Panc1 (cell line): ENCODE measurements around the gene GABRR2. TPM values are rescaled to one million over a fixed set of nuclear protein-coding genes. Genes with fewer than 3 reads are reported as not detected.

Experiments used
- ATAC-seq: fragments of 200-7000 bp; cut with Tn5 transposase; 2 replicates; pipeline ENCODE4 v1.9.1; 2020; ENCODE audit warnings: mild to moderate bottlenecking, moderate library complexity
- BruUV-seq: library from RNA; stranded (reverse); fragments of 400-500 nt; replicated peaks from 2 replicates; lab custom pipeline; 2021; lab: Mats Ljungman, UMichigan
- CTCF ChIA-PET: fragments of 300-600 bp; sonication (Branson Sonifier 250); formaldehyde crosslinking; loops from one replicate; lab custom pipeline; 2022; ENCODE audit warnings: antibody characterized with exemption; lab: Charles Lee
- POLR2A ChIA-PET: fragments of 300-600 bp; sonication (Branson Sonifier 250); formaldehyde crosslinking; loops from one replicate; lab custom pipeline; 2022; ENCODE audit warnings: antibody characterized with exemption; lab: Charles Lee
- DNase-seq: peaks from one replicate; pipeline ENCODE4 v3.0.0-alpha.2; 2010; ENCODE audit warnings: low read depth, low spot score
- H3K27ac ChIP-seq: 2 replicates; pipeline ENCODE4 v1.5.1; 2011; ENCODE audit warnings: mild to moderate bottlenecking, low read length, inconsistent platforms
- H3K27me3 ChIP-seq: fragments of 200-500 bp; sonication (Bioruptor generic); 2 replicates; pipeline ENCODE4 v1.6.0; 2014; ENCODE audit warnings: low read length, inconsistent platforms; ENCODE audit not compliant: control insufficient read depth, insufficient read depth
- H3K36me3 ChIP-seq: fragments of 200-500 bp; sonication (Bioruptor generic); 2 replicates; pipeline ENCODE4 v1.5.1; 2014; ENCODE audit warnings: inconsistent platforms, mild to moderate bottlenecking, low read length, moderate library complexity; ENCODE audit not compliant: control insufficient read depth, insufficient read depth
- H3K4me1 ChIP-seq: 2 replicates; pipeline ENCODE4 v1.5.1; 2011; ENCODE audit warnings: inconsistent platforms, mild to moderate bottlenecking, low read length, moderate library complexity; ENCODE audit not compliant: control insufficient read depth, insufficient read depth
- H3K4me3 ChIP-seq, 2 experiments: 2 replicates each; pipeline ENCODE4 v1.5.1; 2011 to 2012; ENCODE audit warnings: low read depth in 2 of 2, low read length in 2 of 2, mild to moderate bottlenecking in 2 of 2, inconsistent platforms in 1 of 2, moderate library complexity in 1 of 2
- H3K9me3 ChIP-seq: fragments of 200-500 bp; sonication (Bioruptor generic); 2 replicates; pipeline ENCODE4 v1.5.1; 2014; ENCODE audit warnings: low read depth, mild to moderate bottlenecking, inconsistent platforms, low read length, moderate library complexity; ENCODE audit not compliant: control insufficient read depth, insufficient read depth
- CTCF ChIP-seq: fragments of 450-650 bp; IDR thresholded peaks from 2 replicates; pipeline ENCODE4 v1.5.1; 2017; ENCODE audit warnings: mild to moderate bottlenecking
- POLR2AphosphoS5 ChIP-seq: IDR thresholded peaks from 2 replicates; pipeline ENCODE4 v1.6.1; 2012; ENCODE audit warnings: mild to moderate bottlenecking, low read depth, low read length, moderate library complexity
- REST ChIP-seq, 2 experiments: IDR thresholded peaks; 2 replicates each; pipeline ENCODE4 v1.6.1; 2011 to 2012; ENCODE audit warnings: low read depth in 2 of 2, control low read depth in 1 of 2, low read length in 1 of 2, mild to moderate bottlenecking in 1 of 2, moderate library complexity in 1 of 2; ENCODE audit not compliant: insufficient read depth in 1 of 2
- SIN3A ChIP-seq: IDR thresholded peaks from 2 replicates; pipeline ENCODE4 v1.6.1; 2012; ENCODE audit warnings: low read depth, mild to moderate bottlenecking, low read length, moderate library complexity, borderline replicate concordance; ENCODE audit not compliant: insufficient read depth
- TCF7L2 ChIP-seq: IDR thresholded peaks from 2 replicates; pipeline ENCODE4 v1.6.1; 2011; ENCODE audit warnings: mild to moderate bottlenecking, low read depth, low read length, inconsistent platforms
- in situ Hi-C: cut with HindIII; loops from 2 replicates; pipeline ENCODE4 v1.10.0; 2016; ENCODE audit warnings: low sequenced_read_pairs, low pct_unique_long_range_greater_than_20kb
- intact Hi-C: fragments of 100-400 bp; cut with micrococcal nuclease; formaldehyde crosslinking; loops from one replicate; pipeline ENCODE4 v1.10.0; 2022; ENCODE audit not compliant: unreplicated experiment
- total RNA-seq: library from RNA; stranded (reverse); gene quantifications from one replicate; pipeline ENCODE4 v1.2.1, GENCODE V29; 2021; ENCODE audit not compliant: unreplicated experiment

The GABRR2 gene
- total RNA-seq, 1 experiment from 2014 or later = 0.18 TPM

GRCh38 chr6:89359561-89359960, 44.5 kb upstream of the GABRR2 start:
- intact Hi-C loops = no loop called here
- H3K27ac ChIP-seq = no peak overlapping the region
- DNase-seq (no peak), ATAC-seq (no peak)
- TF ChIP-seq POLR2AphosphoS5 = no peak
- TF ChIP-seq TCF7L2 = no peak
- TF ChIP-seq CTCF = no peak
- no peak for TF ChIP-seq REST (IDR thresholded peaks at IDR 0.05; ENCODE audit: insufficient read depth in 1 of 2, low read depth in 2 of 2, low read length in 1 of 2)
- no peak for TF ChIP-seq SIN3A
- POLR2A ChIA-PET = interaction anchor here (0.6 kb wide), 1 partner anchor 1755 kb away, joined by 3 read pairs; no protein-coding TSS in a partner anchor
- CTCF ChIA-PET = interaction anchor here (0.9 kb wide), 1 partner anchor 13 kb away, joined by 3 read pairs; no protein-coding TSS in a partner anchor
- in situ Hi-C loops = no loop called here
- BruUV-seq = no TSS peak
- H3K27me3 ChIP-seq = no peaks in the 10 kb centered on the region
- no peaks in the 10 kb centered on the region for H3K9me3 ChIP-seq
- H3K4me3 ChIP-seq = no peak overlapping the region
- no peaks in the 10 kb centered on the region for H3K36me3 ChIP-seq
- H3K4me1 ChIP-seq = 0 out of 2 replicates have a peak, but pooled peaks cover 4% of the 10 kb centered on the region

GRCh38 chr6:89357390-89357789, 42.3 kb upstream of the GABRR2 start:
- no TSS peak for BruUV-seq
- POLR2A ChIA-PET = no interaction called here
- CTCF ChIA-PET = interaction anchor here (0.6 to 1.7 kb wide), 2 partner anchors 15 to 111 kb away, joined by 3 to 5 read pairs; no protein-coding TSS in a partner anchor

More at GRCh38 chr6:89357390-89357789, 42.3 kb upstream of the GABRR2 start:
- Histone ChIP-seq H3K4me1 (0 out of 2 replicates have a peak, but pooled peaks cover 4% of the 10 kb centered on the region), H3K36me3 (no peaks in the 10 kb centered on the region), H3K27me3 (no peaks in the 10 kb centered on the region), H3K4me3 (peak overlapping the region in 1 of 2 experiments; percentile 1; a peak in 1 of 4 replicates), H3K9me3 (no peaks in the 10 kb centered on the region), H3K27ac (no peak overlapping the region)
- intact Hi-C loops (no loop called here), in situ Hi-C loops (no loop called here)
- DNase-seq = no peak
- no peak for ATAC-seq
- TF ChIP-seq POLR2AphosphoS5 (no peak), CTCF (no peak), TCF7L2 (no peak), SIN3A (no peak), REST (IDR thresholded peaks at IDR 0.05; ENCODE audit: insufficient read depth in 1 of 2, low read depth in 2 of 2, low read length in 1 of 2) (no peak)
